SIG-M5 (cell line): ENCODE data around the gene GCSAM.
"Not testable (repeated sequence)": the region's sequence is repeated elsewhere in the genome, so short reads cannot be mapped to it uniquely, and the experiment has no call there.

Experiments
- DNase-seq: peaks from one replicate; lab custom pipeline; 2025; lab: John Stamatoyannopoulos, UW

GCSAM gene

GRCh38 chr3:112072387-112073060 is 60.5 kb downstream of the GCSAM start:
- not testable (repeated sequence) for DNase-seq
